ENCODE results near the gene CHI3L2.

The CHI3L2 gene

GRCh38 chr1:111221633-111222291 lies 5.8 kb upstream of the CHI3L2 start:
- peak; percentile 70 for DNase-seq

- peak; percentile 91 for DNase-seq
These were observed 5.0 kb upstream of the CHI3L2 start for GRCh38 chr1:111222308-111223125.

GRCh38 chr1:111223126-111223685 lies 4.3 kb upstream of the CHI3L2 start:
- DNase-seq: peak; percentile 19

- DNase-seq: no peak
These were observed 2.4 kb upstream of the CHI3L2 start for GRCh38 chr1:111225091-111225490.

- peak; percentile 68 for DNase-seq
These were observed 1.7 kb upstream of the CHI3L2 start for GRCh38 chr1:111225717-111226400.

GRCh38 chr1:111227851-111228747 lies 586 bp downstream of the CHI3L2 start:
- peak; percentile 37 for DNase-seq

- no peak for DNase-seq
These were observed 1.2 kb downstream of the CHI3L2 start for GRCh38 chr1:111228748-111229126.

- DNase-seq: no peak
These were observed 4.6 kb downstream of the CHI3L2 start for GRCh38 chr1:111232134-111232533.

GRCh38 chr1:111234258-111234657 lies 6.7 kb downstream of the CHI3L2 start:
- no peak for DNase-seq

- no peak for DNase-seq
These were observed 7.4 kb downstream of the CHI3L2 start for GRCh38 chr1:111234866-111235265.

- no peak for DNase-seq
These were observed 8.9 kb downstream of the CHI3L2 start for GRCh38 chr1:111236379-111236778.

GRCh38 chr1:111236806-111237205 lies 9.3 kb downstream of the CHI3L2 start:
- DNase-seq: no peak

GRCh38 chr1:111238056-111238795 lies 10.7 kb downstream of the CHI3L2 start:
- DNase-seq: no peak

GRCh38 chr1:111241797-111242196 lies 14.3 kb downstream of the CHI3L2 start:
- DNase-seq: no peak

GRCh38 chr1:111242805-111243523 lies 15.5 kb downstream of the CHI3L2 start:
- DNase-seq: no peak

- DNase-seq: no peak
These were observed 19.8 kb downstream of the CHI3L2 start for GRCh38 chr1:111247125-111247838.

GRCh38 chr1:111249960-111250359 lies 22.4 kb downstream of the CHI3L2 start:
- no peak for DNase-seq

GRCh38 chr1:111251570-111251969 lies 24.1 kb downstream of the CHI3L2 start:
- peak; percentile 49 for DNase-seq

GRCh38 chr1:111252786-111253185 lies 25.3 kb downstream of the CHI3L2 start:
- no peak for DNase-seq

- no peak for DNase-seq
These were observed 26.4 kb downstream of the CHI3L2 start for GRCh38 chr1:111253876-111254275.
